GM19455 (cell line): ENCODE measurements around the gene TIPIN.
"Not testable (repeated sequence)": the region's sequence is repeated elsewhere in the genome, so short reads cannot be mapped to it uniquely, and the experiment has no call there.

Experiments used
- ATAC-seq: cut with Tn5 transposase; IDR thresholded peaks from one replicate; pipeline ENCODE4 v1.9.1; 2021; ENCODE audit not compliant: unreplicated experiment

TIPIN gene, protein sequence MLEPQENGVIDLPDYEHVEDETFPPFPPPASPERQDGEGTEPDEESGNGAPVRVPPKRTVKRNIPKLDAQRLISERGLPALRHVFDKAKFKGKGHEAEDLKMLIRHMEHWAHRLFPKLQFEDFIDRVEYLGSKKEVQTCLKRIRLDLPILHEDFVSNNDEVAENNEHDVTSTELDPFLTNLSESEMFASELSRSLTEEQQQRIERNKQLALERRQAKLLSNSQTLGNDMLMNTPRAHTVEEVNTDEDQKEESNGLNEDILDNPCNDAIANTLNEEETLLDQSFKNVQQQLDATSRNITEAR

GRCh38 chr15:66356359-66357236, at the start of gene TIPIN:
TSS of gene TIPIN (minus strand) at chr15:66356685. CDS start at chr15:66352947, 3,738 bp downstream.
- ATAC-seq: peak; percentile 84

GRCh38 chr15:66405615-66406014, 49.1 kb upstream of the TIPIN start:
- no peak for ATAC-seq

DNA sequence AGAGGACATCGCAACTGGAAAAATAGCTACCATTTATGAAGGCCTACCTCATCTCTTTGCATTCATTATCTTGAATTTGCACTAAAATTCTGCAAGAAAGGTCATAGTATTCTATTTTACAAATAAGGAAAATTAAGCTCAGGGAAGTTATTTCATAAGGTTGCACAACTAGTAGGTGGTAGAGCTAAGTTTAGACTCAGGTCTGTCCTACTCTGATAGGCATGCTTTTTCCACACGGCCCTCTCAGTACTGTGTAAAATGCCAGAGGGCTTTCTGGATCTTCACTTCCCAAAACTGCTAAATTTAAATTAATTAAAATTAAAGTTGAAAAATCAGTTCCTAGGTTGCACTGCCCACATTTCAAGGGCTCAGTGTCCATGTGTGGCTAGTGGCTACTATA, 48.5 kb upstream of the TIPIN start:
- ATAC-seq: no peak

- ATAC-seq: no peak
Observed at GRCh38 chr15:66404532-66404931, 48.0 kb upstream of the TIPIN start.

- no peak for ATAC-seq
Observed at GRCh38 chr15:66404122-66404521, 47.6 kb upstream of the TIPIN start.

DNA sequence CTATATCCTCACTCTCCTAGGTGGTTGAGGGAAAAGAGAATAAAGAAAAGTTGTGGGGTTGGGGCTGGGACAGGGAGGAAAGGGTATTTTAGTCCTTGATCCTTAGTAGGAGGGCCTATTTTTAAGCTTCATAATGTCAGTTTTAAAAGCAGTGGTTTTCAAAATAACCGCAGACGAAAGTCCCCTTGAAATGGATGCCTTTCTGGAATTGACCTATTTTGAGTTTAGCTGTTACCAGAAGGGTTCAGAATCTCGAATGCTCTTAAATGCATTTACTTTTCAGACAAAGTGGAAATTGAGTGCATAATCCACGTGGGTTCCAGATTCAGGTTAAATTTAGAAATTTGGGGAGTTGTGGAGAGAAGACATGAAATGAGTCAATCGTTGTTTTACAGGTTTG, 46.8 kb upstream of the TIPIN start:
- no peak for ATAC-seq

DNA sequence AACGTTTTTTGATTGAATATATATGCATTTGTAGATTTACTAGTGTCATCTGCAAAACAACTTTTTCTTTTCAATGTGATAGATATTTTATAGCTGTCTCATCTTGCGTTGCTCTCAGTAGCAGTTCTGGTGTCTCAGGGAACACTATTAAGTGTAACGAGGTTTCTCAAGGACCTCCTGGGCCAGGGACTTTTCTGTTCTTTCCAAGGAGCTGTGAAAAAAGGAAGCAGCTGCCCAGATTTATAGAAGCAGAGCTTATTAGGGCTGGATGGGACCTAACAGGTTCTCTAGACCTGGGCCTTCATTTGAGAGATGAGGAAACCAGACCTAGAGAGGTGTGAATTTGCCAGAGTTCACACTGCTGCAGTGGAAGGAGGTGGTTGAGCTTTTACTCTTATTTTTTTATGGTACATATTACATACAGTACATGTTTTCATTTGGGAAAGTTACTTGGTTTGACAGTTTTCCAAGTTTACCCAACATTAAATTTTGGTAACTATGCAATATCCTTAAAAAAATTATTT, 46.3 kb upstream of the TIPIN start:
- ATAC-seq: no peak

- ATAC-seq: no peak
Observed at GRCh38 chr15:66401130-66402021, 44.9 kb upstream of the TIPIN start.

DNA sequence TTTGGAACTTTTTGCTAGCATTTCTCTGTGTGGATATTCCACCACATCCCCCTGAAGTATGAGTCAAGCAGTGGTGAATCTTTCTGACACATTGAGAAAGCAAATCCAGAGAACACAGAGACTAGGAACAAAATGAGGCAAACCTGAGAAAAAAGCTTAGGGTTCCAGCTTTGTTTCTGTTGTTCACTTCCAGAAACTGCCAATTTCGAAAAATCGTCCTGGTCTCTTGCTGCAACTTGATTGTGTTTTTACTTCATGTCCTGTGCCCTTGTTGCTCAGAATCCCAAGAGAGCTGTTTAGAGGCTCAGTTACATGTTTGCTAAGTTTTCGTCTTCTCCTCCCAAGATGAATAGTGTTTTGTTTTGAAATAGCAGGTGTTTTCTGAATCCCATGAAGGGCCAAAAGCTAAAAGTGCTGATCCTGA, 43.9 kb upstream of the TIPIN start:
- no peak for ATAC-seq

- no peak for ATAC-seq
Observed at GRCh38 chr15:66399276-66399675, 42.8 kb upstream of the TIPIN start.

DNA sequence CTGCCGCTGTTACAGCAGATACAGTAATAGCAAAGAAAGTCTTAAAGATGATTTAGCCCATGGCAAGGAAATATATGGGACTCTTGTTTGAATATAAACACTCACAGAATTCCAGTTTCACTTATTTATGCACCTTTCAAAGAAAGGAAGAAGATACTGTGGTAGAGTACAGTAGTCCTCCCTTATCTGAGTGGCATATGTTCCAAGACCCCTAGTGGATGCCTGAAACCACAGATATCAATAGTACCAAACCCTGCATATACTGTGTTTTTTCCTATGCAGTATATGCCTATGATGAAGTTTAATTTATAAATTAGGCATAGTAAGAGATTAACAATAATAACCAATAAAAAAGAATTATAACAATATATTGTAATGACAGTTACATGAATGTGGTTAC, 38.4 kb upstream of the TIPIN start:
- ATAC-seq: no peak

- no peak for ATAC-seq
Observed at GRCh38 chr15:66394472-66394871, 38.0 kb upstream of the TIPIN start.

GRCh38 chr15:66393037-66393436, 36.6 kb upstream of the TIPIN start:
- not testable (repeated sequence) for ATAC-seq

DNA sequence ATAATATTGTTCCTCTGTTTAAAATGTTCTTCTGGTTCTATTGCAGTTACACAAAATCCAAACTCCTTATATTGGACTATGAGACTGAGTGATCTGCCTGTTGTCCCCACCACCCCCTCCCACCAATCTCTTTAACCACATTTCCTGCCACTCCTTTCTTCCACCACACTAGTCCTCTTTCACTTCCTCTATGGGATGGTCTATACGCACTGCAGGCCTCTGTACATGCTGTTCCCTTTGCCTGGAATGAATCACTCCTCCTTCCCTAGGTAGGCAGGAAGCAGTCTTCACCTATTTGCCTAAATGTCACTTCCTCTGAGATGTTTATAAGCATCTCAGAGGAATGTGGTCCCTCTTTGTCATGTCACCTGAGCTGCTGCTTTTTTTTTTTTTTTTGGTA, 34.2 kb upstream of the TIPIN start:
- ATAC-seq: no peak

- ATAC-seq: no peak
Observed at GRCh38 chr15:66389859-66390381, 33.4 kb upstream of the TIPIN start.

- ATAC-seq: no peak
Observed at GRCh38 chr15:66389098-66389858, 32.8 kb upstream of the TIPIN start.

DNA sequence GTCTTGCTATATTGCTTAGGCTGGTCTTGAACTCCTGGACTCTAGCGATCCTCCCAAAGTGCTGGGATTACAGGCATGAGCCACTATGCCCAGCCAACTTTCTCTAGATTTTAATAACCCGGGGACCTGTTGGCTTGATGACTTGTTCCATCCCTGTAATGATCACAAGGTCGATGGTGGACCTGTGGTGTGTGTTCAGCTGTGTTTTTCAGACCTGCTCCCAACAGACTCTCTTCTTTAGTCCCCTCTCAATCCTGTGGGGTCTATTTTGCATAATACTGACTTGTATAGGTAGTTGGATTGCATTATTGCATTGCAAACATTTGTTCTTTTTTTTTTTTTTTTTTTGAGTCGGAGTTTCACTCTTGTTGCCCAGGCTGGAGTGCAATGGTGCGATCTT, 32.1 kb upstream of the TIPIN start:
- ATAC-seq: no peak

DNA sequence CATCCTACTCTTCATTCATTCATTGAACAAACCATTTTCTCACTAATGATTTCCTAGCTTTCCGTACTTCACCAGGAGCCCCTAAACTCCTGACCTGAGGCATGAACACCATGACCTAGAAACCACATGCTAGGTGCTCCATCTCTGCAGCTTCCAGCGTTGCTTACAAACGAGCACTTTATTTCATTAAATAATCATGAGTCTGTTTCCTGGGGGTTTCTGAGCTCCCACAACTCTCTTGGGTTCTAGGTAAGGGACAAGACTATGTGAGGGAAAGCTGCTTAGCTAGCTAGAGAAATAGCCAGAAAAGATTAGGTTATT, 31.5 kb upstream of the TIPIN start:
- no peak for ATAC-seq

GRCh38 chr15:66387163-66388042, 30.9 kb upstream of the TIPIN start:
- peak; percentile 29 for ATAC-seq
